GM21825 (cell line): ENCODE data around the gene NBEA.

Experiments
- ATAC-seq: cut with Tn5 transposase; IDR thresholded peaks from one replicate; pipeline ENCODE4 v1.9.1; 2021; ENCODE audit warnings: mild to moderate bottlenecking, moderate library complexity; ENCODE audit not compliant: unreplicated experiment

Gene NBEA

GRCh38 chr13:35260316-35260715, 318.2 kb downstream of the NBEA start:
- ATAC-seq, result no peak

GRCh38 chr13:35266412-35266811, 324.3 kb downstream of the NBEA start:
- no peak for ATAC-seq

- no peak for ATAC-seq
These were observed 336.8 kb downstream of the NBEA start for GRCh38 chr13:35278917-35279316.

GRCh38 chr13:35279500-35279899, 337.4 kb downstream of the NBEA start:
- no peak for ATAC-seq

GRCh38 chr13:35283856-35284255, 341.8 kb downstream of the NBEA start:
- no peak for ATAC-seq

GRCh38 chr13:35285677-35286076, 343.6 kb downstream of the NBEA start:
- no peak for ATAC-seq

- ATAC-seq, result no peak
These were observed 350.3 kb downstream of the NBEA start for GRCh38 chr13:35292329-35292728.

GRCh38 chr13:35293579-35294226, 351.6 kb downstream of the NBEA start:
- ATAC-seq, result no peak

GRCh38 chr13:35309706-35310105, 367.6 kb downstream of the NBEA start:
- ATAC-seq, result no peak

- ATAC-seq, result no peak
These were observed 390.1 kb downstream of the NBEA start for GRCh38 chr13:35332134-35332533.

- no peak for ATAC-seq
These were observed 391.1 kb downstream of the NBEA start for GRCh38 chr13:35333157-35333556.

GRCh38 chr13:35342440-35342839, 400.4 kb downstream of the NBEA start:
- no peak for ATAC-seq

- no peak for ATAC-seq
These were observed 401.3 kb downstream of the NBEA start for GRCh38 chr13:35343417-35343816.

GRCh38 chr13:35345992-35346391, 403.9 kb downstream of the NBEA start:
- no peak for ATAC-seq

- ATAC-seq, result no peak
These were observed 404.4 kb downstream of the NBEA start for GRCh38 chr13:35346494-35346893.

- no peak for ATAC-seq
These were observed 405.7 kb downstream of the NBEA start for GRCh38 chr13:35347679-35348205.

- ATAC-seq, result no peak
These were observed 407.0 kb downstream of the NBEA start for GRCh38 chr13:35349052-35349451.

GRCh38 chr13:35349673-35350278, 407.7 kb downstream of the NBEA start:
- no peak for ATAC-seq

- ATAC-seq, result no peak
These were observed 412.2 kb downstream of the NBEA start for GRCh38 chr13:35354285-35354684.

- no peak for ATAC-seq
These were observed 412.8 kb downstream of the NBEA start for GRCh38 chr13:35354882-35355281.

- ATAC-seq, result no peak
These were observed 414.5 kb downstream of the NBEA start for GRCh38 chr13:35356572-35356971.

- no peak for ATAC-seq
These were observed 423.8 kb downstream of the NBEA start for GRCh38 chr13:35365883-35366282.

GRCh38 chr13:35367586-35367985, 425.5 kb downstream of the NBEA start:
- no peak for ATAC-seq
